Superior temporal gyrus (tissue), 1 donor: Measurements from ENCODE around the gene MPO.

ENCODE experiments used
- DNase-seq: peaks from one replicate; pipeline ENCODE4 v3.0.0-alpha.2; 2016; ENCODE audit errors: extremely low spot score

MPO gene

DNA sequence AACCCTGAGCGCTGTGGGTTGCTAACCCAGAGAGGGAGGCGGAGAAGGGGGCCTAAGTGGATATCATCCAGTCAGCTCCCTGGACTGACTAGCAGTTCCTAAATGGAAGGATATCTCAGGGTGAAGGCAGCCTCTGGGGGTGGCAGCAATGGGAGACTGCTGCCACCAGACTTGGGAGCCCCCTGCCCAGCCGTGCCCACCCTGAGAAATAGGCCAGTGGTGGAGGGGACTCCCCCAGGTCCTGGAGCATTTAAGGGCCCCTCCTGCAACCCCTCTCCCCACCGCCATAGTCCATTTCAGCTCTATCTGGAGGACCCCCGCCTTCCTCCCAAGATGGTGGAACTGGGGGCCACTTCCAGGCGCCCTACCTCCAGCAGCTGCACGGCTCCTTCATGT, 39.4 kb upstream of the MPO start:
- DNase-seq: no peak

DNA sequence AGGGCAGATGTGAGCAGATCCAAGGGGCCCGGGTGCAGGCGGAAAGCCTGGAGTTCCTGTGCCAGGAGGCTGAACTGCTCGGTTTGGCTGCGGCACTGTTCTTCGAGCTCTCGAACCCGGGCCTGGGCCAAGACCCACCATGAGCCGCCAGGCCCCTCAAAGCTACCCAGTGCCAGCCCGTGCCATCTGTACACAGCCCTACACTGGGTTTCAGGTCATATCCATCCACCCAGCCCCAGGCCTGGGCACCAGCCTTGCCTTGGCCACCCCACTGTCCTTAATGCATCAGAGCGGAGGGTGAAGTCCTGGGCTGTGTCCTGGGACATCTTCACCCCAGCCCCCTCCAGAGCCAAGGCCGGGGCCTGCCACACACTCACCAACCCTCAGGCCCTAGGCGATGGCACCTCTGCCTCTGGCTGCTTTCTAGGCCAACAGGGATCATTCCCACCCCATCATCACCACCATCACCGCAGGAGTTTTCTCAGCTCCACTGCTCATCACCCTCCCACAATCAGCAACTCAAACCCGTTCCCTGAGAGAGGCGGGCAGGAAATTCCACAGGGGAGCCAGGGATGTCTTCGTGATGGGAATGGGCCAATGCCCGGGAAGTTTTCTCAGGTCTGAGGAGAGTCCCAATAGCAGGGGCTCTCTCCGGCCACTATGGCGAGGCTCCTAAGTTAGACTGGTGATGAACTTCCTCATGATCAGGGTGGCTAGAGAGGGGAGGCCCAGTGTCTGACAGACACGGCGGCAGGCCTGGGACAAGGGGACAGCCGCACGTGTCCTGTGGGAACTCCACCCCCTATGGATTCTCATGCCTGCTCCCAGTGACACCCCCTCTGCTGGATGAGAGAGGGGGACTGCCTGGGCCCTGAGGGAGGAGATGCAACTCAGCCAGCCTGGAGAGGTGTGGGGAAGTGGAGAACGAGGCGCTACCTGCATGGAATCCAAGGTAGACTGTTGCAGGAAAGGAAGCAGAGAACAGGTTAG, 38.7 kb upstream of the MPO start:
- no peak for DNase-seq

DNA sequence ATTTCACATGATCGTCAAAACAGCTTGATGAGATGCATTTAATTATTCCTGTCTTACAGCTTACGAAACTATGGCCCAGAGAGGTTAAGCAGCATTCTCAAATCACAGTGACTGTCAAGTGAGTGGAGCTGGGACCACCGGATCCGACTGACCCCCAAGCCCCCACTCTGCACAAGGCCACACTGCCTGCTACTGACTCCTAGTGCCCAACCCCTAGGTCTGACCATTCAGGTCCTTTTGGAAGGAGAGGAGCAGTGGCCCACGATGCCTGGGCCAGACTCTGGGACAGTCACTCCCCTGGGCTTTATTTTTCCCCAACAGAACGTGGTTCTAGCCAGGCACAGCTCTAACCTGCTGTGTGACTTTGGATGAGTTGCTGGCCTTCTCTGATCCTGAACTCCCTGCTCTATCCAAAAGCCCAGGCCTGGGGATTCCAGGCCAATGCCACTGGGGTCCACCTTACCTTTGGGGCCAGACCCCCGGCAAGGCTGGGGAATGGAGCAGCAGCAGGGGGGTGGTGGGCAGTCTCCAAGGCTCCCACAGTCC, 38.0 kb upstream of the MPO start:
- no peak for DNase-seq

DNA sequence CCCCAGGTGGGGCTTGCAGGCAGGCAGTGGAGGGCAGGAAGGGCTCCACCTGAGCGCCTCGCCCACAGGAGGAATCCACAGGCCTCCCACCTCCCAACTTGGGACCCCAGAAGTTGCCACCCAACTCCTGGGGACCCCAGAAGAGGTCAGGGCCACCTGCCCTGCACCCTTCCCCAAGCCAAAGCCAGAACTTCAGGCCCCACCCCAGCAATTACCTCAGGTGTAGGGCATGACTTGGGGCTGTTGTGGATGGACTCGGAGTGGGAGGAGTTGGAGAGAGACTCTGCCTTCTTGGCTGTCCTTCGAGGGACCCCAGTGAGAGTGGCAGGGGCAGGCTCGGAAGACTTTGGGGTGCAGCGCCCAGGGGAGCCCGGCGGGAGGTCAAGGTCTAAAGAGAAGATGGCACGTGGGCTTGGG, 37.3 kb upstream of the MPO start:
- no peak for DNase-seq

DNA sequence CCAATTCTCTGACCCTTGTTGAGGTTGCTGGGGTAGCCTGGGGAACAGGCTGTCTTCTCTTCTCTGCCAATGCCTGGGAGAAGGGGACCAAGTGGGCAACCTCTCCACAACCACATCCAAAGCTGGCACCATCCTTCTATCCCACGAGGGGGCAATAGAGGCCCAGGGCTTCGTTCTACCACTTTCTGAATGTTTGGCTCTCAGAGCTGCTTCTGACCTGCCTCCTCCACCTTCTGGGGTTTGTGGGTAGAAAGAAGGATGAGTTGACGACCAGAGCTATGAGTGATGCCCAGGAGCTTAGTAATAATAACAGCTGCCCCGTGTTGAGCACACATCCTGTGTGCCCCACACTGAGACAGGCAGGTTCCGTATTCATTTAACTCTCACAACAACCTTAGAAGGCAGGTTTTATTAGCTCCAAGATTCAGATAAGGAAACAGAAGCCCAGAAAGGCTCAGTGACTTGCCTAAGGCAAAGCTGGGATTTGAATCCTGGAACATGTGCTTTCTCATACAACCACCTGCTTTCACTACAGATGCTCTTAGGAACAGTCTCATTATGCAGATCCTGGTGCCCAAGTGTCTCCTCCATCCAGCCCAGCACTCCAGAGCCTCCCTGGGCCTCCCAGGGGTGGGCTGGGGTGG, 36.8 kb upstream of the MPO start:
- DNase-seq: peak; percentile 30

DNA sequence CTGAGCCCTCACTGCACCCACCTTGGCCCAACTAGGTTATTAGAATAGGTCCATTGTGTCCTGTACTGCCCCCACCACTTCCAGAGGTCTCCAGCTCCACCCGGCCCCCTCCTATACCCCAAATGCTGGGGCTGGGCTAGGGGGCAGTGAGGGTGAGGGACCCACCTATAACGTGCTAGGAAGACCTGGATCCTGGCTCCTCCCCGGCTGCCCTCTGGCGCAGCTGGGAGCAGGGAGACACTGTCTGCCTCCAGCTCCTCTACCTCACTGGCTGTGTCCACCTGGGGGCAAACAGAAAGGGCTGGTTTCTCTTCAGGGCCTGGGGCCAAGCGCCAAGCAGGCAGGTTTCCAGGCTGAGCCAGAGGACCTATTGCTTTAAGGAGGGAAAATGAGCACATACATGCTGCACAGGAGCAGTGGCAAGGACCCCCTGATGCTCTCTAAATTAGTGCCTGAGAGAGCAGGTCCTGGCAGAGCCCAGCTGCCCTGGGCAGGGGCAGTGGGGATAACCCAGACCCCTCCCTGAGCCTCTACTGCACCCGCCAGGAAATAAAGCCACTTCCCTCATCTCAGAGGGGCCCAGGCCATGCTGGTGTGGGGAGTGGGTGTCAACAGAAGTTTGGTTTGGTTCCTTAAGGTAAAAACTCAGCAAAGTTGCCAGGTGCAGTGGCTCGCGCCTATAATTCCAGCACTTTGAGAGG, 35.7 kb upstream of the MPO start:
- DNase-seq: no peak

DNA sequence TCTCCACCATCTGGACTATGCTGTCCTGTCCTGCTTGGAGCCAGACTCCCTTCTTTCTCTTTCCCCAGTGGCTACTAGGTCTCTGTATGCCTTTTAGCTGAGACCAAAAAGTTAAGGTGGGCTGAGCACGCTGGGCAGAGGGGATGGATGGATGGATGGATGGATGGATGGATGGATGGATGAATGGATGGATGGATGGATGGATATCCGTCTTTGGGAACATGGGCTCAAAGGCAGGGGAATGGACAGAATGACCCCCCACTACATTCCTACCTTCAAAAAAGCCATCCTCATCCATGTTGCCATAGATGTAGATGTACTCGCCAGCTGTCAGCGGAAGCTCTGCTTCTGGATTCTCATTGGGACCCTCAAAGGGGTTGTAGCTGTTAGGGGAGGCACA, 35.0 kb upstream of the MPO start:
- DNase-seq: no peak

DNA sequence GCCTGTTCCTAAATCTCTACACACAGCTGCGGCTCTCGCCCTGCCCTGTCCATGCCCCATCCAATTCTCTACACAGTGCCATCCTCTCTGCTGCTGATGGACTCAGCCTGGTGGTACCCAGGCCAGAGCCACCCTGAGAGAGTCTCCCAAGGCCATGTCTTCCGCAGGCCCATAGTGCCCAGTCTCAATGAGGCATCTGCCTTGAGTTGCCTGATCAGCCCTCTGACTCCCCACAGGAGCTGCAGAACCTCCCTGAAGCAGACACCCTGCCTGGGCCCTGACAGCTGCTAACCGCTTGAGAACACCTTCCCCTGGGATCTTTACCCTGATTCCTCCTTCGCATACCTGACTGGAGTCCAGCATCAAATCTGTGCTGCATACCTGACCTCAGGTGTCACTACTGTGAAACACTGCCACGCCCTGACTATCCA, 34.6 kb upstream of the MPO start:
- no peak for DNase-seq

DNA sequence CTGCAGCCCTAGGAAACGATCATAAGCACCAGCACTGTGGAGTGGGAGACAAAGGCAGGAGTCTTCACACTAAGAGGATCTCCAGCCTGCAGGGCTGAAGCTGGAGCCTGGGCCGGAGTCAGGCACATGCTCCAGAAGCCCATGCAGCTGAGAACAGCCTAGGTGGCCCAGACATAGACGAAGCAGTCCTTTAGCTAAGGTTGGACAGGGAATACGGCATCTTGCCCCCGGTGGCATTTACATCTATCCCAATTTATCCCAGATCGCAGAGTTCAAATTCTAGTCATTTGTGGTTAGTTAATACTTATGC, 33.9 kb upstream of the MPO start:
- no peak for DNase-seq

DNA sequence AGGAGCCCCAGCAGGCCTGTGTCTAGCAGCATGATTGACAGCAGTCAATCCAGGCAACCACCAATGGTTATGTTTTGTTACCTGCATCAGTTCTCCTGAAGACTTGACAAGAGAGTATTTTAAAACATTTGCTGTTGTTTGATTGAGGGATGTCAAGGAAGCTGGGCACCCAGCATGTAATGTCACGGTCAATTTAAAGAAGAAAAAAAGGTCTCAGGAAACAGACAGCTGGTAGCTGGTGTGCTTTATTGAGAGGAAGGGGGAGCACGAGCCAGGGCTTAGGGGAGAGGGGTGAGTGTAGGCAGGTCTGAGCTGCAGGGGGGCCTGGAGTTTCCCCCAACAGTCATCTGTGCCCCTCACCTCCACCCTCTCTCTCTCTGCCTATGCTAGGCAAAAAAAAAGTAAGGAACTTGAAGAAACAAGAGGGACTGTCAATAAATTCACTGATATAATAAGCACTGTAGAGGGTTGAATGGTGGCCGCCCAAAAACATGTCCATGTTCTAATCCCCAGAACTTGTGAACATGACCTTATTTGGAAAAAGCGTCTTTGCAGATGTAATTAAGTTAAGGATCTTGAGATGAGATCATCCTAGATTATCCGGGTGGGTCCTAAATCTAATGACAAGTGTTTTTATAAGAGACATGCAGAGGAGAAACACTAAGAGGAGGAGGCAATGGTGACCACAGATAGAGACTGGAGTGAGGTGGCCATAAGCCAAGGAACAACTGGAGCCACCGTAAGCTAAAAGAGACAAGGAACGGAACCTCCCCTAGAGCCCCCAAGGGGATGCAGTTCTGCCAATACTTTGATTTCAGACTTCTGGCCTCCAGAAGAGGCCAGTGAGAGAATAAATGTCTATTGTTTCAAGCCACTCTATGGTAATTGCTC, 33.3 kb upstream of the MPO start:
- DNase-seq: no peak

DNA sequence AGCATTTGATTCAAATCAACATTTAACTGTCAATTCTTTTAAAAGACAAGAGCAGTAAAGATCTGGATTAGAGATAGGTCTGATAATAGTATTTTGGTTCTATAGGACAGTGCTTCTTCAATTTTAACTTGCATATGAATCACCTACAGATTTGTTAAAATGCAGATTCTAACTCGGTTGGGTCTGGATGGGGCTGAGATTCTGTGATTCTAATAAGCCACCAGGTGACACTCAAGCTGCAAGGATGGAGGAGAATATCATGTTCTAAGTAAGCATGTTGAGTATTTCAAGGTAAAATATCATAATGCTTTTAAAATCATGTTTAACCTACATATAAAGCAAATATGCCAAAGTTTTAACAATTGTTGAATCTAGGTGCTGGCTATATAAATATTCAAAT, 32.1 kb upstream of the MPO start:
- DNase-seq: no peak

DNA sequence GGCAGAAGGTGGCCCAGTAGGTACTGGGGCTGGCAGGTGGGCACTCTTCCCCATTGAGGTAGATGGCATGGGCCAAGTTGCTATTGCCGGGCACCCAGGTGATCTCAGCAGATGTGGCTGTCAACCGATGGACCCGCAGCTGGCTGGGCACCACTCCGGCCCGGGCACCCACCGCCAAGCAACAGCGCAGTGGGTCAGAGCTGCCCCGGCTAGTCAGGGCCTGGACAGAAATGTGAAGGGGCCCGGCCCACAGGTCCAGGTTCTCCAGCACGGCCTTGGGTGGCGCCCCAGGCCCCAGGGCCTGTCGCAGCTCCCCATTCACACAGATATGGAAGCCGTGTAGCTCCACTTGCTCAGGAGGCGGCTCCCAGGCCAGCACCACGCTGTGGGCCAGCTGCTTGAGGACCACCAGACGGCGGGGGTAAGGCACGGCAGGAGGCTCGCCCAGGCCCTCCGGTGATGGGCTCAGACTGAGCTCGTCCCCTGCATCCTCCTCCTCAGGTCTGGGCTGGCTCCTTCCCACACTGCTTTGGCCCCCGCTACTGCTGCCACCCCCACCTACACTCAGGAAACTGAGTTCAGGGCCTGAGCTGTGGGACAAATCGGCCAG, 31.4 kb upstream of the MPO start:
- no peak for DNase-seq

DNA sequence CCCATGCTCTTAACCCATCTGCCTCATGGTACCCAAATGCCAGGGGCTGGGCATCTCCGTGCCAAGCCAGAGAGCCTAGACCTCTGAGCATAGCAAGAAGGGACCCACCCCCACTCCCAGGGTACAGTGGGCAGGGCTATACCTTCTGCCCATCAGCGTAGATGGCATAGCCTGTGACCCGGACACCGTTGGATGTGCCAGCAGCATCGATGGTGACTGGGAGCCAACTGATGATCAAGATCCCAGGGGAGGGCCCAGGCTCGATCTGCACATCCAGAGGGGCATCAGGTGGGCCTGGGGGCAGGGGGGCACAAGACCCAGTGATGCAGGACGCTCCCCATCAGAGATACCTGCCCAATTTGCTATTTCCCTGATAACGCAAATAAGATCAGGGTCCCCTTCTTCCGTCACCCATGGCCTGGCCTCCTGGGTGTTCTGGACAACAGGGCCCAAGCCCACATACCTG, 30.7 kb upstream of the MPO start:
- no peak for DNase-seq

DNA sequence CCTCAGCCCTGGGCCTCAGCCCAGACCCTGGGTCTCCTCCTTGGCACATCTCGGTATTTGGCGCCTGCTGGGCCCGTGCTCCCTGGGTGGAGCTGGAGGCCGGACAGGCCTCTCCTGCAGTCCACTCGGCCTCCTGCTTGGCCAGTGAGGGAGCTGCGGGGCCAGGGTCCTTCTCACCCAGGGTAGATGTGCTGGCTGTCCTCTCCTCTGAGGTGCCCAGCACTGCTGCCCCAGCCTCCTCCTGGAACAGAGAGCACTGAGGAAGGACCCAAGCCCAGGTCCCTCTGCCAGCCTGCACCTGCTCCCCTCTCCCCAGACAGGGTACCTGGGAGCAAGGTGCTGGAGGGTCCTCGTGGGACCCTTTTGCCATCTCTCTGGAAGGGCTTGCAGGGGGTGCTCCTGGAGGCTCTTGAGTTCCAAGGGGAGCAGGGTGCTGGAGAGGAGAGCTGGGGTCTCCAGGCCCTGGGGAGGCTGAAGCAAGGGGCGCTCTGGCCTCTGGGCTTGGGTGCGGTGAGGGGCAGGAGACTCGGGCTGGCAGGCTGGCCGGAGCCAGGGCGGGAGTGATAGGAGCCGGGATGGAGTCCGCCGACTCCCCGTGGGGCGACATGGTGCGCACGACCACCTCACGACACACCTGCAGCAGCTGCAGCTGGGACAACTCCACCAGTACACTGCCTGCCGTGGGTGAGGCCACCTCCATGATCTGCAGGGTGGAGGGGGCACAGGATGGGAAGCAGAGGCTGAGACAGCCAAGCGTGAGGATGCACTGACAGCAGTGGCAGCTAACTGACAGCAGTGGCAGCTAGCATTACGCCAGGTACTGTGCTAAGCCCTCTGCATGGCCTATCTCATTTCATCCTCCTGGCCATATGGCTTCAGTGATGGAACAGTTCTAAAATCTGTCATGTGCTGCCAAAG, 30.0 kb upstream of the MPO start:
- DNase-seq: no peak

DNA sequence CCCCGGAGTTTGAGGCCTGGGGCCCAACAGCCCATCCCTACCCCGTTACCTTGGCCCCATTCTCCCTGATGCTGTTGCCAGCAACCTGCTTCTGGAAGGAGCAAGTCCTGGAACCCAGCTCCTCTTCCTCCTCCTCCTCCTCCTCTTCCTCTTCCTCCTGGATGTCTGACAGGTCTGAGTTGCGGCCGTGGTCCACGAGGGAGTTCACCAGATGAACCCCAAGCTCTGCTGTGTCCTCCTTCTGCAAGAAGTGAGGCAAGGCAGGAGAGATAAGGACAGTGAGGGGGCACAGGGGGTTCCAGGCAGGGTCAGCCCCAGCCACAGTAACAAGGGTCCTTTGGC, 29.2 kb upstream of the MPO start:
- DNase-seq: no peak

DNA sequence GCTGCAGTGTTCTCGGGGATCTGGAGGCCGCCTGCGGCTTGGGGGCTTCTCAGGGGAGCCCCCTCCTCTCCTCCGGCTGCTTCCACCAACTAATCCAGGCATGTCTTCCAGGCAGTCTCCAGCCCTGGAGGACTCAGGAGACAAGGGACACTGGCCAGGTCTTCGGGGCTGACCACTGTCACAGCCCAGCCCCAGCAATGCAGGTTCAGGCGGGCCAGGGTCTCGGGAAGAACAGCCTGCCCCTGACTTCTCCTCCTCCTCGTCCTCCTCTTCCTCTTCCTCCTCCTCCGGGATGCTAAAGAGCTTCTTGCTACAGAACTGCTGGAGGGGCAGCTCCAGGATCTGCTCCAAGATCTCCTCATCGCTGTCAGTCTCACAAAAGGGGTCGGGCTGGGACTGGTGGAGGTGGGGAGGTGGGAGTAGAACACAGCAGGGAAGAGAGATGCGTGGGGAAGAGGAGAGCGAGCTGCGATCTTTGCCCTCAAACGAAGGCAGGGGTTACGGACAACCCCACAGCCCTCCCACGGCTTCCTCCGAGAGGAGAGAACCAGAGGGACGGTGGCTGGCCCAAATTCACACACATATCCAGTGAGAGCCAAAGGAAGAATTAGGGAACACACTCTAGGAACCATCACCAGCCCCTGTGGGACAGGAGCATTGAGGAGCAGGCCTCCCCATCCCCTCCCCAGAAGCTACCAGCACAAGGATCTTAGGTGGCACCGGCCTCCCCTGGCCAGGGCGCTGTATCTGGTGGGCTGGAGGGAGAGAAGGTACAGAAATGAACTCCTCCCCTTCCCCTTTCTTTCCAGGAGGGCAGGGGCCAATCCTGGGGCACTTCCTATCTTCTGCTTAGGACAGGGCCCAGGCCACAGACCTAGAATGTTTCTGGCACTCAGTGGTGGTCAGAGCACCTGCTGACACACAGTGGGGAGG, 28.5 kb upstream of the MPO start:
- DNase-seq: no peak

DNA sequence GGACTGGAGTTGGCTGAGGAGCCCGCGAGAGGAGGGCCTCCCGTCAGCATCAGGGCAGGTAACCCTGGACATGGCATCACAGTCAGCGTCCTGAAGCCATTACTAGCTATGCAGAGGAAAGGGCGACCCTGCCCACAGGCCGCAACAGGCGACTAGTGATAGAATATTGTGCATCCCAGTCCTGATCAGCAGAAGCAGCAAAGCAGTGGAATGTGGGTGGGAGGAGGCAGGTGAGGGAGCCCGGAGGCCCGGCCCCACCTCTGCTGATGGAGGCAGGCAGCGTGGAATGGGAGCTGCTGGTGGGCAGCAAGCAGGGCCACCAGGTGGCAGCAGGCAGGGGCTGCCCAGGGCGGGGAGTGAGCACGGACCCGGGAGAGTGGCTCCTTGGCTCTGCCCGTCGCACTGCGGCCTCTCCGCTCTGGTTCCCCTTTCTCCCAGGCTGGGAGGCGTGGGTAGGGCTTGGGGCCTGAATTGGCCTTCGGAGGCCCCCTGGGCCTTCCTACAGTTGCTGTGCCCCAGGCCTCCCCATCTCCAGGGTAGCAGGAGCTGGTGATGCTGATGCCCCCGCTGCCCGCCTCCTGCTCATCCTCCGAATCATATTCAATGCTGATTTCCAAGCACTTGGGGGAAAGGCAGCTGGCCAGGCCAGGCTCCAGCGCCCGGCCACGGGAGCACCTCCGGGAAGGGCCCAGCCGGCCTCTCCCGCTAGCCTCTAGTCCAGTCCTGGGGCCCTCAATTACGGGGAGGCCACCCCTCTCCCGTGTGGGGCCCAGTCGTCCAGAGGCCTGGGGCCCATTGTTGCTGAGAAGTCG, 27.6 kb upstream of the MPO start:
- DNase-seq: no peak
